Thoracic aorta (tissue), 2 donors: ENCODE measurements around the gene DRD3. TPM values are rescaled to one million over a fixed set of nuclear protein-coding genes. Genes with fewer than 3 reads are reported as not detected.

Experiments
- ATAC-seq: fragments of 150-250 bp; one replicate; pipeline ENCODE4 v1.8.0; 2017; ENCODE audit warnings: low read depth; ENCODE audit not compliant: insufficient number of reproducible peaks, low FRiP score
- DNase-seq: peaks from one replicate; pipeline ENCODE4 v3.0.0-alpha.2; 2020; ENCODE audit warnings: low spot score
- H3K27ac ChIP-seq, 2 donors: fragments of 200-600 bp; sonication (generic); 1 replicate in 1 of 2; 2 replicates in 1 of 2; pipeline ENCODE4 v1.5.1; 2016; ENCODE audit warnings: mild to moderate bottlenecking in 2 of 2, moderate library complexity in 2 of 2
- H3K27me3 ChIP-seq: fragments of 200-600 bp; sonication (generic); replicated peaks from 2 replicates; pipeline ENCODE4 v1.6.0; 2016; ENCODE audit warnings: mild to moderate bottlenecking; ENCODE audit not compliant: insufficient read depth
- H3K36me3 ChIP-seq: fragments of 200-600 bp; sonication (generic); one replicate; pipeline ENCODE4 v1.5.1; 2016
- H3K4me1 ChIP-seq, 2 donors: fragments of 200-600 bp; sonication (generic); 1 replicate in 1 of 2; 2 replicates in 1 of 2; pipeline versions ENCODE4 v1.5.1 to v1.6.0; 2016; ENCODE audit warnings: low read depth in 2 of 2, mild to moderate bottlenecking in 1 of 2; ENCODE audit not compliant: control insufficient read depth in 1 of 2
- H3K4me3 ChIP-seq: fragments of 200-600 bp; sonication (generic); 2 replicates; pipeline ENCODE4 v1.5.1; 2016; ENCODE audit warnings: mild to moderate bottlenecking
- H3K9me3 ChIP-seq: fragments of 200-600 bp; sonication (generic); 2 replicates; pipeline ENCODE4 v1.5.1; 2016
- total RNA-seq, 2 donors: library from RNA; depleted of rRNA; stranded (reverse); fragments of >200 nt; gene quantifications; one replicate each; pipeline versions ENCODE4 v1.1.0 to v1.2.3, GENCODE V29; 2016
- TF ChIP-seq, protein P1 (sequence below): fragments of 200-600 bp; sonication (generic); IDR thresholded peaks from one replicate; pipeline ENCODE4 v1.5.1; 2019; ENCODE audit warnings: antibody characterized with exemption

The DRD3 gene
- total RNA-seq, 2 donors from 2014 or later = not detected

DNA sequence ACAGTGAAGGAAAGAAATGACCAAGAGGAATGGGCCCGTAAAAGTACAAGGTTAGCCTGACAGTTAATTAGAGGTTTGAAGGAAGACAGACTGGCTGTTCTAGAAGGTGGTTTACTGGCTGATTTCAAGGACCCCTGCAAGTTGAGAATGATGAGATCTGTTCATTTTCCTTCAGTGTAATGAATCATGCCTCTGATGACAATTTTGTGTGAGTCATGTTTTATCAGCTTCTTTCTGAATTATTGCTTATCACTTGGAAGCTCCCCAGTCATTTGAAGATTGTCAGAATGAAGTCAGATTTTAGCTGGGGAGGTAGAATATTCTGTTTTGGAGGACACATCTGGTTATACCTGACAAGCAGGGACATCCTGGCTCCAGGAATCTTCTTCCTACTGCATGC lies 50.6 kb downstream of the DRD3 start:
- no peak for DNase-seq
- H3K27ac ChIP-seq = no peak overlapping the region
- H3K36me3 ChIP-seq = no peaks in the 10 kb centered on the region
- H3K4me1 ChIP-seq = no peaks in the 10 kb centered on the region
- no peaks in the 10 kb centered on the region for H3K9me3 ChIP-seq
- ATAC-seq = no peak
- H3K4me3 ChIP-seq = no peak overlapping the region
- TF ChIP-seq, protein P1, sequence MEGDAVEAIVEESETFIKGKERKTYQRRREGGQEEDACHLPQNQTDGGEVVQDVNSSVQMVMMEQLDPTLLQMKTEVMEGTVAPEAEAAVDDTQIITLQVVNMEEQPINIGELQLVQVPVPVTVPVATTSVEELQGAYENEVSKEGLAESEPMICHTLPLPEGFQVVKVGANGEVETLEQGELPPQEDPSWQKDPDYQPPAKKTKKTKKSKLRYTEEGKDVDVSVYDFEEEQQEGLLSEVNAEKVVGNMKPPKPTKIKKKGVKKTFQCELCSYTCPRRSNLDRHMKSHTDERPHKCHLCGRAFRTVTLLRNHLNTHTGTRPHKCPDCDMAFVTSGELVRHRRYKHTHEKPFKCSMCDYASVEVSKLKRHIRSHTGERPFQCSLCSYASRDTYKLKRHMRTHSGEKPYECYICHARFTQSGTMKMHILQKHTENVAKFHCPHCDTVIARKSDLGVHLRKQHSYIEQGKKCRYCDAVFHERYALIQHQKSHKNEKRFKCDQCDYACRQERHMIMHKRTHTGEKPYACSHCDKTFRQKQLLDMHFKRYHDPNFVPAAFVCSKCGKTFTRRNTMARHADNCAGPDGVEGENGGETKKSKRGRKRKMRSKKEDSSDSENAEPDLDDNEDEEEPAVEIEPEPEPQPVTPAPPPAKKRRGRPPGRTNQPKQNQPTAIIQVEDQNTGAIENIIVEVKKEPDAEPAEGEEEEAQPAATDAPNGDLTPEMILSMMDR = no peak
- H3K27me3 ChIP-seq = no peaks in the 10 kb centered on the region

DNA sequence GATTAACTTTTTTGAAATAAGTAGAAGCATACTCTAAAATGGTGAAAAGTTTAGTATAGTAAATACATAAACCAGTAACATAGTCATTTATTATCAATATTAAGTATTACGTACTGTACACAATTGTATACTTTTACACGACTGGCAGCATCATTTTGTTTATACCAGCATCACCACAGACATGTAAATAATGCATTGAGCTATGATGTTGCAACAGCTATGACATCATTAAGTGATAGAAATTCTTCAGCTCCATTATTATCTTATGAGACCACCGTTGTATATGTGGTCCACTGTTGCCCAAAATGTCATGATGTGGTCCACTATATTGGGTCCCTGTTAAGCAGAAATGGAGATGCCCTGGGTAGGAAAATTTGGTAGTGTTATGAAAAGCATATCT lies 51.3 kb downstream of the DRD3 start:
- Histone ChIP-seq H3K4me1 (peaks cover 0 to 6% of the 10 kb centered on the region in 2 donors), H3K4me3 (no peak overlapping the region), H3K36me3 (no peaks in the 10 kb centered on the region), H3K27me3 (no peaks in the 10 kb centered on the region), H3K9me3 (no peaks in the 10 kb centered on the region), H3K27ac (no peak overlapping the region)
- DNase-seq (no peak), ATAC-seq (no peak)
- TF ChIP-seq, protein P1 = no peak

DNA sequence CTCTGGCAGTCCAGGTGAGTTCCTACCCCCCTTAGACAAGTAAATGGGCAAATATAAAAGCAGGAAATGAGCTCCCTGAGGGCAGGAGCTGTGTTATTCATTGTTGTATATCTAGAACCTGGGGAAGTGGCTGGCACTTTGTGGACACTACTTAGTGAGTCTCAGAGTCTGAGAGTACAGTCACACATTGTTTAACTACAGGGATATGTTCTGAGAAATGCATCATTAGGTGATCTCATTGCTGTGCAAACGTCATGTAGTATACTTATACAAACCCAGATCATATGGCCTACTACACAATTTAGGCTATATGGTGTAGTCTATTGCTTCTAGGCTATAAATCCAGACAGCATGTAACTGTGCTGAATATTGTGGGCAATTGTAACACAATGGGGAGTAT lies 52.4 kb downstream of the DRD3 start:
- no peaks in the 10 kb centered on the region for H3K27me3 ChIP-seq
- TF ChIP-seq, protein P1 = no peak
- no peak overlapping the region for H3K4me3 ChIP-seq
- H3K36me3 ChIP-seq = no peaks in the 10 kb centered on the region
- no peak for ATAC-seq
- H3K9me3 ChIP-seq = no peaks in the 10 kb centered on the region
- H3K27ac ChIP-seq = no peak overlapping the region
- peaks cover 0 to 13% of the 10 kb centered on the region in 2 donors for H3K4me1 ChIP-seq
- no peak for DNase-seq

DNA sequence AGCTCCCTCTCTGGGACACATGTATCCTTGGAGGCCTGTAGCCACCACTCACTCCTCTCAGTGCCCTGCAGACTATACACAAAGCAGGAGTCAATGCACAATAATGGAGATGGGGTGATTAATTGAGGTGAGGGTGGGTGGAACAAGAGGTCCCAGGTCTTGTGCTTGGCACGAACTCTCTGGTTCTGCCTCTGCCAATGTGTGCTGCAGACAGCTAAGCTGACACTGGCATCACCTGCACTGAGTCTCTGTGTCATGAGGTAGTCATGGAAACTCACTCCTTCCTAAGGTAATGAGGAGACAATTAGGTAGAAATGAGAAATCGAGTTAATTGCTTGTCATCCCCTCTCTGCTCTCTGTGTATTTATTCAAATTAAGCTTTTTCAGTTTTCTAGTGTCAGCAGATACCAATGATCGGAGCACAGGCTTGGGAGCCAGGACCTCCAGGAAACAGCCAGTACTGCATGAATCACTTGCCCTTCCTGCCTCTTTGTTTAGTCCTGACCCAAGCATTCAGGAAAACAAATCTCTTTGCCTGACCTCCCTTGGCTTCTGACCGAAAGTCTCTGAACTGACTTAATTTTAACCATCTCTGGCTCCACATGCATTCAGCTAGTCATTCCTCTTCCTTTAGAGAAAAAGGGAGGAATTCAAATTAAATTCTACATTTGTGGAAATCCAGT lies 56.7 kb downstream of the DRD3 start:
- DNase-seq (no peak), ATAC-seq (peak; percentile 71)
- no peaks in the 10 kb centered on the region for H3K27me3 ChIP-seq
- H3K36me3 ChIP-seq = no peaks in the 10 kb centered on the region
- no peaks in the 10 kb centered on the region for H3K9me3 ChIP-seq
- H3K4me1 ChIP-seq = peaks cover 0 to 13% of the 10 kb centered on the region in 2 donors
- no peak overlapping the region for H3K27ac ChIP-seq
- TF ChIP-seq, protein P1 = no peak
- H3K4me3 ChIP-seq = no peak overlapping the region

DNA sequence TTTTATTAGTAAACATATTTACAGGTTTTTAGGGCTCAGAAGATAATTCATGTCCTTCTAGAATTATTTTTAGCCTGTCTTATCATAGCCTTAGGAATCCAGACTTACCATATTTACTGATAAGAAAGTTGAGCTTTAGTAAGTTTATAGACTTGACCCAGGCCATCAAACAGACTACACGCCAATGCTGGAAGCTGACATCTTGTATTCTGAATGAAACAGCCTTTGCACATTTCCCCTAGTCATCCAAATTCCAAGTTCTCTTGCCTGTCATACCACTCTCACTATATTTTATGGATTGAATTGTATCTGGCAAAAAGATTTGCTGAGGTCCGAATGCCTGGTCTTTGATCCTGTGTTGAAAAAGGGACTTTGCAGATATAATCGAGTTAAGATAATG lies 58.6 kb downstream of the DRD3 start:
- H3K27ac ChIP-seq = no peak overlapping the region
- no peaks in the 10 kb centered on the region for H3K27me3 ChIP-seq
- ATAC-seq = no peak

More for the DNA sequence above, 58.6 kb downstream of the DRD3 start:
- no peaks in the 10 kb centered on the region for H3K9me3 ChIP-seq
- H3K36me3 ChIP-seq = no peaks in the 10 kb centered on the region
- TF ChIP-seq, protein P1 = no peak
- peaks cover 0 to 13% of the 10 kb centered on the region in 2 donors for H3K4me1 ChIP-seq
- no peak for DNase-seq
- no peak overlapping the region for H3K4me3 ChIP-seq
